Measurements from ENCODE around the gene CENPF.

DNA sequence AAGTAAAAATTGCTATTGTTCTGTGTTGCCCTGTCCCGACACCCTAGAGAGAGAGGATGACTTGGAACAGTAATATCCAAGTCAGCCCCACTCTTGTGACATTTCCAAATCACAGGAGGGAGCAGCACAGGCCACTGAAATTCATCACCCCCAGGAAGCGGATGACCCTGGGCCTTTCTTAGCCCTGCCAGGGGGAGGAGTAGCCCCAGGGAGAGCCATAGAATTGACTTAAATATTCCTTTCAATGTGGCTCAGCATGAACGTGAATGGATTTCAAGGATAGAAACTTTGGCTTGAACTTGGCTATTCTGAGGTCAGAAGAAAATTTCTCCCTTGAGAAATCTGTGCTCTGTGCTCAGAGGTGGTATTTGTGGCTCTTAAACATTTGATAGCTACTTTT lies 80.6 kb downstream of the CENPF start:
- TF ChIP-seq, protein P1, sequence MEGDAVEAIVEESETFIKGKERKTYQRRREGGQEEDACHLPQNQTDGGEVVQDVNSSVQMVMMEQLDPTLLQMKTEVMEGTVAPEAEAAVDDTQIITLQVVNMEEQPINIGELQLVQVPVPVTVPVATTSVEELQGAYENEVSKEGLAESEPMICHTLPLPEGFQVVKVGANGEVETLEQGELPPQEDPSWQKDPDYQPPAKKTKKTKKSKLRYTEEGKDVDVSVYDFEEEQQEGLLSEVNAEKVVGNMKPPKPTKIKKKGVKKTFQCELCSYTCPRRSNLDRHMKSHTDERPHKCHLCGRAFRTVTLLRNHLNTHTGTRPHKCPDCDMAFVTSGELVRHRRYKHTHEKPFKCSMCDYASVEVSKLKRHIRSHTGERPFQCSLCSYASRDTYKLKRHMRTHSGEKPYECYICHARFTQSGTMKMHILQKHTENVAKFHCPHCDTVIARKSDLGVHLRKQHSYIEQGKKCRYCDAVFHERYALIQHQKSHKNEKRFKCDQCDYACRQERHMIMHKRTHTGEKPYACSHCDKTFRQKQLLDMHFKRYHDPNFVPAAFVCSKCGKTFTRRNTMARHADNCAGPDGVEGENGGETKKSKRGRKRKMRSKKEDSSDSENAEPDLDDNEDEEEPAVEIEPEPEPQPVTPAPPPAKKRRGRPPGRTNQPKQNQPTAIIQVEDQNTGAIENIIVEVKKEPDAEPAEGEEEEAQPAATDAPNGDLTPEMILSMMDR (IDR thresholded peaks at IDR 0.05): no peak
- TF ChIP-seq POLR2A (IDR thresholded peaks at IDR 0.05): no peak
